SW 1271 (cell line): ENCODE data around the gene ARHGAP42.
A peak's percentile ranks its signal among the peaks of the same experiment; 100 is the strongest.

ENCODE experiments used
- DNase-seq, 2 experiments: peaks; one replicate each; lab custom pipeline; 2025; lab: John Stamatoyannopoulos, UW

Gene ARHGAP42

GRCh38 chr11:100832829-100833228, 145.7 kb downstream of the ARHGAP42 start:
- no peak for DNase-seq

- no peak for DNase-seq
Observed at GRCh38 chr11:100833276-100833675, 146.2 kb downstream of the ARHGAP42 start.

GRCh38 chr11:100835854-100836253, 148.8 kb downstream of the ARHGAP42 start:
- DNase-seq: no peak

GRCh38 chr11:100837311-100837710, 150.2 kb downstream of the ARHGAP42 start:
- DNase-seq: no peak

GRCh38 chr11:100841711-100842407, 154.8 kb downstream of the ARHGAP42 start:
- DNase-seq: no peak

- DNase-seq: no peak
Observed at GRCh38 chr11:100847696-100848216, 160.7 kb downstream of the ARHGAP42 start.

GRCh38 chr11:100849009-100849900, 162.2 kb downstream of the ARHGAP42 start:
- DNase-seq: no peak

- DNase-seq: no peak
Observed at GRCh38 chr11:100849901-100850235, 162.8 kb downstream of the ARHGAP42 start.

GRCh38 chr11:100851147-100851546, 164.1 kb downstream of the ARHGAP42 start:
- DNase-seq: no peak

- DNase-seq: no peak
Observed at GRCh38 chr11:100851584-100852152, 164.6 kb downstream of the ARHGAP42 start.

GRCh38 chr11:100855466-100856067, 168.5 kb downstream of the ARHGAP42 start:
- peak; percentile 27 to 79 for DNase-seq

GRCh38 chr11:100857236-100858005, 170.3 kb downstream of the ARHGAP42 start:
- no peak for DNase-seq

- DNase-seq: no peak
Observed at GRCh38 chr11:100860318-100861155, 173.4 kb downstream of the ARHGAP42 start.

- DNase-seq: no peak
Observed at GRCh38 chr11:100861212-100861611, 174.1 kb downstream of the ARHGAP42 start.

- no peak for DNase-seq
Observed at GRCh38 chr11:100863080-100863581, 176.0 kb downstream of the ARHGAP42 start.

- DNase-seq: no peak
Observed at GRCh38 chr11:100865443-100866065, 178.5 kb downstream of the ARHGAP42 start.

- no peak for DNase-seq
Observed at GRCh38 chr11:100866453-100866852, 179.4 kb downstream of the ARHGAP42 start.

GRCh38 chr11:100867606-100868005, 180.5 kb downstream of the ARHGAP42 start:
- DNase-seq: no peak

- no peak for DNase-seq
Observed at GRCh38 chr11:100869328-100869727, 182.2 kb downstream of the ARHGAP42 start.

- DNase-seq: no peak
Observed at GRCh38 chr11:100870138-100870537, 183.1 kb downstream of the ARHGAP42 start.
